HG03280 (cell line): ENCODE results near the gene FAM169A.
"Not testable (repeated sequence)": the region's sequence is repeated elsewhere in the genome, so short reads cannot be mapped to it uniquely, and the experiment has no call there.

Experiments
- ATAC-seq: cut with Tn5 transposase; IDR thresholded peaks from one replicate; pipeline ENCODE4 v1.9.1; 2021; ENCODE audit warnings: mild to moderate bottlenecking, moderate library complexity; ENCODE audit not compliant: unreplicated experiment

FAM169A gene

GRCh38 chr5:74870299-74871067 lies 4.3 kb upstream of the FAM169A start:
- no peak for ATAC-seq

- ATAC-seq: not testable (repeated sequence)
Observed at GRCh38 chr5:74869414-74869813, 3.2 kb upstream of the FAM169A start.

GRCh38 chr5:74866596-74867162 lies 492 bp upstream of the FAM169A start:
- no peak for ATAC-seq

GRCh38 chr5:74865256-74865803 lies 857 bp downstream of the FAM169A start:
- no peak for ATAC-seq

- no peak for ATAC-seq
Observed at GRCh38 chr5:74864823-74865222, 1.4 kb downstream of the FAM169A start.

GRCh38 chr5:74863726-74864125 lies 2.5 kb downstream of the FAM169A start:
- ATAC-seq: no peak

- ATAC-seq: no peak
Observed at GRCh38 chr5:74862221-74862620, 4.0 kb downstream of the FAM169A start.

GRCh38 chr5:74856975-74857374 lies 9.2 kb downstream of the FAM169A start:
- not testable (repeated sequence) for ATAC-seq

GRCh38 chr5:74853256-74853655 lies 12.9 kb downstream of the FAM169A start:
- no peak for ATAC-seq

GRCh38 chr5:74851684-74852353 lies 14.4 kb downstream of the FAM169A start:
- ATAC-seq: no peak

- no peak for ATAC-seq
Observed at GRCh38 chr5:74850789-74851425, 15.3 kb downstream of the FAM169A start.

GRCh38 chr5:74850030-74850429 lies 16.2 kb downstream of the FAM169A start:
- no peak for ATAC-seq

- ATAC-seq: no peak
Observed at GRCh38 chr5:74848553-74849025, 17.6 kb downstream of the FAM169A start.

GRCh38 chr5:74839229-74839628 lies 27.0 kb downstream of the FAM169A start:
- ATAC-seq: no peak

- no peak for ATAC-seq
Observed at GRCh38 chr5:74838262-74838661, 27.9 kb downstream of the FAM169A start.

GRCh38 chr5:74837115-74837514 lies 29.1 kb downstream of the FAM169A start:
- ATAC-seq: no peak

- no peak for ATAC-seq
Observed at GRCh38 chr5:74833537-74834266, 32.5 kb downstream of the FAM169A start.

- ATAC-seq: no peak
Observed at GRCh38 chr5:74829413-74829812, 36.8 kb downstream of the FAM169A start.

GRCh38 chr5:74822288-74822687 lies 43.9 kb downstream of the FAM169A start:
- ATAC-seq: no peak

GRCh38 chr5:74816875-74817274 lies 49.3 kb downstream of the FAM169A start:
- no peak for ATAC-seq
